Kasumi-1 (cell line): Measurements from ENCODE around the gene TMEM150A.
A peak's percentile ranks its signal among the peaks of the same experiment; 100 is the strongest.
"Not testable (repeated sequence)": the region's sequence is repeated elsewhere in the genome, so short reads cannot be mapped to it uniquely, and the experiment has no call there.

Experiments used
- DNase-seq, 2 experiments: peaks; one replicate each; lab custom pipeline; 2025; lab: John Stamatoyannopoulos, UW

TMEM150A gene

DNA sequence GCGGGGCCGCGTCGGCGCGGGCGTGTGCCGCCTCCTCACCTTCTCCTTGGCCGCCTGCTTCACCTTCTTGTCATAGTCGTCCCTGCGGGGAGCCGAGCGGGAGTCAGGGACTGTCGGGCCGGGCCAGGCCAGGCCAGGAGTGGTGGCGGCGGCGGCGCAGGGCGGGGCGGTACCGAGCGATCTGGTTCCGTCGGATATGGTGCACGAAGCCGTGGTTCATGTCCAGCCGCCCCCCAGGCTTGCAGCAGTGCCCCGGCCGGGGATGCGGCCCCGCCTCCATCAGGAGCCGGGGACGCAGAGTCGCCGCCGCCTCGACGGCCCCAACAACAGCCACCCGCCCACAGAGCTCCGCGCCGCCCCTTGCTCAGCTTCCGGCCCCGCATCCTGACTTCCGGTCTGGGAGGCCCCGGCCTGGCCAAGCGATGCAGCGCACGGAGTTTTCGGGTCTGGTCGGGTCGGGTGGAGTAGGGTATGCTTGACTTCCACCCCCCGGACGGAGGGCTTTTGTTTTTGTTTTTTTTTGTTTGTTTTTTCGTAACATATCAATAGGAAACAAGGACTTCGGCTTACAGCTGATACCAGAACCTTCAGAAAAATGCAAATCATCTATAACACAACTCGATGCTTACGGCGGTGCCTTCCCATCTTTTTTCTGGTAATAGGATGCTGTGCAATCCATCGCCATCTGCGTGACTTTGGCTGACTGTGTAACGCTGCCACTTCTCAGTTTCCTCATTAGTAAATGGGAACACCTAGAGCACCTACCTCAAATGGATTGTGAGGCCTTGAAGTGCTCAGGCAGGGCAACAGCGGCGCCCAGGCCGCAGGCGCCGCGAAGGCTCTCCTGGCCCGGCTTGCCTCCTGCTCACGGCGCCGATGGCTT, 9.4 kb upstream of the TMEM150A start, which contains the start of gene C2orf68:
C2orf68 (minus strand) TSS at position 362 of the 883 bp plus-strand sequence; CDS start at position 280, 82 bp downstream.
- peak; percentile 87 to 92 for DNase-seq

GRCh38 chr2:85611217-85611704, 8.8 kb upstream of the TMEM150A start:
- peak in 1 of 2 experiments; percentile 33 for DNase-seq

DNA sequence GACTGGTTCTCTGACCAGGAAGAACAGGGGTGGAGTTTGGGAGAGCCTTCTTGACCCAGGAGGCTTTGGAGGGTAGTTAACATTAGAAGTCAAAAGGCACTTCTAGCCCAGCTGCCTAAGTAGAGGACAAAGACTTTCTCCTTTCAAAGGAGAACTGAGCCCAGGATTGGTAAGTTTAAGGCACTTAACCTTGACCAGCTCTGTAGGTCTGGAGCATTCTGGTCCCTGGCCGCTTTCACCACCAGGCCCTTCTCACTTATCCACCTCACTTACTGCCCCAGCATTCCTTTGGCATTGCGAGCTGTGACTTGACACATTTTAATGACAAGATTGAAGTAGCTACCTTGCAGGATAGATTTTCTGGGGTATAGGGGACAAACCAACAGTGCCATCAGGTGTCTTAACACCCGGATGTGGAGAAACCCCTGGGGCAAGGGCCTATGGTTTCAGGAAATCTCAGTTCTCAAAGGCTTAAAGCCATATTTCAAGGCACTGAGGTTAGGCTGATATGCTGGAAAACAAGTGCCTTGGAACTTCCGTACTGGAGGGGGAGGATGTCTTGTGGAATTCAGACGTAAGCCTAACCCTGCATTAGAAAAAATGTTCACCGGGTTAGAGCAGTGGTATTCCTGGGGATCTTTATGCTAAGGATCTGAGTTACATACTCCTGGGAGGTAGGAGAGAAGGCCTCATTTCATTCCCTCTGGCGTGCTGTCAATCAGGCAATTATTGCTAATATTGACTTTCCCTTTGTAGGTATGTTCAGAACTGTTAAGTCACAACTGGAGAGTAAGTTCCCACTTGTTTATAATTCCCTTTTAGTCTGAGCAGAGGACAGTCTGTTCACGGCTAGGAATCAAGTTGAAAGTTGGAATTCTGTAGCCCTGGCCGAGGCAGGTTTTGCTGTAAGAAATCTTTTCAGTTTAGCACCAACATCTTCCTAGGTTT, 5.0 kb upstream of the TMEM150A start:
- no peak for DNase-seq

- no peak for DNase-seq
Measured at GRCh38 chr2:85606116-85606455, 3.6 kb upstream of the TMEM150A start.

- DNase-seq = no peak
Measured at GRCh38 chr2:85605406-85606115, 3.1 kb upstream of the TMEM150A start.

DNA sequence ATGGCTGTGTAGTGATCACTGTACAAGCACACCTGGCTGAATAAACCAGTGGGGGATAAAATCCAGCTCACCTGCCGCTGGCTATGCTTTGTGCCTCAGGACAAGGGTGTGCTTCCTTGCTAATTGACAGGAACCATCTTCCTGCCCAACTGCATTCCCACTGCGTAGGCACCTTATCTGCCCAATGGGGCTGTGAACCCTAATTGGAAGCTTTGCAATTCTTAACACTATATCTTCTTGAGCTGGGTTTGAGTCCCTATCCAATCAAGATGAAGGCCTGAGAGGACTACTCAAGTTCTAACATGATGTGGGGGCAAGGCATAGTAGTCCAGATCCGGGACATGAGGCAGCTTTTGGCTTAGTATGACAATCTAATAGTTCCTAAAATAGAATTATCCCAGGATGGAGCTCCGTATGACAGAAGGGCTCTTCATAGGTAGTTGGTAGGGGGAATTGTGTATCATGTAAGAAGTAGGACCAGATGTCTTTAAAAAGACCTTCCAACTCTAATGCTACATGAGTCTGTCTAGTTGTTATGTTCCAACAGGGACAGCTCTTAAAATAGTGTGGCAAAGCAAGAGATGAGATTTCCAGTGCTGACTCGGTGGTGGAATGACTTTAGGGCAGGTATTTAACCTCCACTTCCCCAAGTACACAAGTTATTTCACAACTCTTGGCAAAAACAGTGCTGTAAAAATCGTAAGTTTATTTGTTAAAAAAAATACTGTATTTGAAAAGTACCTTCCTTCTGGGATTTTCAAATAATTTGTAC, 2.3 kb upstream of the TMEM150A start:
- DNase-seq = no peak

GRCh38 chr2:85604133-85604444, 1.6 kb upstream of the TMEM150A start:
- not testable (repeated sequence) for DNase-seq

GRCh38 chr2:85601771-85602475, 575 bp downstream of the TMEM150A start:
- DNase-seq = no peak

- DNase-seq = no peak
Measured at GRCh38 chr2:85600951-85601770, 1.3 kb downstream of the TMEM150A start.

GRCh38 chr2:85600235-85600575, 2.3 kb downstream of the TMEM150A start:
- no peak for DNase-seq

- DNase-seq = peak in 1 of 2 experiments; percentile 35
Measured at GRCh38 chr2:85599468-85600234, 2.8 kb downstream of the TMEM150A start.

DNA sequence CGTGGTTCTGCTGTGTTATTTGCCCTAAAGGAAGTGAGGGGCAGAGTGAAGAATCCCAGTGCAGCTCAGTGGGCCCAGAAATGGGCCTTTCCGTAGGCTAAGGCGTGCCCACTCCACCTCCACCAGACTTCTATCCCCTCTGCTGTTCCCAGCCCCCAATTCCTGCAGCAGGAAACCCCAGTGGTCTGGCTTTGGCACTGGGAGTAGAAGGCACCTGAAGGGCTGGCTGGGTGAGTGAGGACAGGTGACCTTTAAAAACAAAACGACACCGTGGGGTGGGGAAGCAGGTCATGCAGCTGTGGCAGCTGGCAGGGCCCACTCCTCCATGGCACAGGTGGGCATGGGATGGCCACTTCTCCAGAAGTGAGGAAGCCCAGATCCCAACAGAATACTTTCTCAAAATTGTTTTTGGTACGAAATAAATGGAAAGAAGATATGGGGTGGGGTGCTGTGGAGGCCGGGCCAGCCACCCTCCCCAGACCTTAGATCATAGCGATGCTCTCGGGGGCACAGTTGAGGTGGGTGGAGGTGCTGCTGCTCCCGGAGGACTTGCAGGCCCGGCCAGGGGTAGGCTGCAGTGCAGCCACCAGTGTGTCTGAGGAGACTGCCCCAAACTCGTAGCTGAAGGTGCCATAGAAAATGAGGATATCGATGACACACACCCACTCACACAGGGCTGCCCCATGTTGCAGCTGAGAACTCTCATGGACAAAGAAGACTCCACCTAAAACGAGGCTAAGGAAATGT, 3.7 kb downstream of the TMEM150A start:
- no peak for DNase-seq

- DNase-seq = no peak
Measured at GRCh38 chr2:85597241-85597640, 5.3 kb downstream of the TMEM150A start.

- DNase-seq = no peak
Measured at GRCh38 chr2:85596486-85597143, 5.9 kb downstream of the TMEM150A start.

DNA sequence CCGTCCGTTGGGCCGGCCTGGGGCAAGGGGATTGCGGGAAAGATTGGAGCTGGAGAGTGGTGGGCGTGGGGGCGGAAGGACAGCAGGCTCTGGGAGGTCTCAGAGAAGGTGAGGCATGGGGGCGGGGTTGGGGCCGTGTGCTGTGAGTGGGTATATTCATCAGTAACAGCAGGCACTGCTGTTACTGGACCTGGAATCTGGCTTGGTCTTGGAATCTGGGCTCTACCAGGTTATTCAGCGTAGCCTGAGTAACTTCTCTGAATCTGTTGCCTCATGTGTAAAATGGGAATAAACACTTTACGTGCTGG, 6.5 kb downstream of the TMEM150A start:
- peak in 1 of 2 experiments; percentile 30 for DNase-seq

DNA sequence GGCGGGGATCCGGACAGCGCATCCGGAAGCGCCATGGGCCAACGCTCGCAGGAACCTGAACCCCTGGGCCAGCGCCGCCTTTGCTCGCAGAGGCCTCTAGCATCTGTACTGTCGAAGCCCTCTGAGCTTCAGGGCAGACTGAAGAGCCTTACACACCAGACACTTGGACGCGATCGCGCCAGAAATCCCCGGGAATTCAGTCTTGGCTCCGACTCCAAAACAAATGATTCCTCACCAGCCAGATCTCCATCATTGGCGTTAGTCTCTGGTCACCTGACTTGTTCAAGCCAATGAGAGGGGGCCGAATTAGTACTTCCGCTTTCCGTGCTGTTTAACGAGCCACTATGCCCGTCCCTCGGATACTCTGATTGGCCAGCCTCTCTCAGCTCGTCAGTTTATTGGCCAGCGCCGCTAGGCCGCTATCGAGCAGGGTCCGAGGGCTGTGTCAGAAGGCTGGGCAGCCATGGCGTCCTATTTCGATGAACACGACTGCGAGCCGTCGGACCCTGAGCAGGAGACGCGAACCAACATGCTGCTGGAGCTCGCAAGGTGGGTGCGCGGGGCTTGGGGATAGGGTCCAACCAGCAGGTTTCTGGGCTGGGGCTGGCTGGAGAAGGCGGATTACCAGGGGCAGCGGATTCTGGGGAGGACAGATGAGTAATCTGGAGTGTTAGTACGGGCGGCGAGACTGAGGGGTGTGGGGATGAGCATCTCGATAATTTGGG, 7.0 kb downstream of the TMEM150A start, which contains the start of gene RNF181:
RNF181 (plus strand) TSS at position 445 of the 725 bp plus-strand sequence; CDS start at position 464, 19 bp downstream.
- DNase-seq = peak; percentile 99

GRCh38 chr2:85594715-85595300, 7.7 kb downstream of the TMEM150A start:
- no peak for DNase-seq
